PC-3 (cell line): ENCODE data around the gene PPP1R36. TPM values are rescaled to one million over a fixed set of nuclear protein-coding genes. Genes with fewer than 3 reads are reported as not detected.

Experiments used
- ATAC-seq: fragments of 200-7000 bp; cut with Tn5 transposase; 2 replicates; pipeline ENCODE4 v1.9.1; 2020; ENCODE audit warnings: mild to moderate bottlenecking, moderate library complexity
- BruUV-seq: library from RNA; stranded (reverse); fragments of 400-500 nt; replicated peaks from 2 replicates; lab custom pipeline; 2021; lab: Mats Ljungman, UMichigan
- CTCF ChIA-PET: fragments of 300-600 bp; sonication (Branson Sonifier 250); formaldehyde crosslinking; loops from one replicate; lab custom pipeline; 2022; ENCODE audit warnings: antibody characterized with exemption; lab: Charles Lee
- POLR2A ChIA-PET: fragments of 300-600 bp; sonication (Branson Sonifier 250); formaldehyde crosslinking; loops from one replicate; lab custom pipeline; 2022; ENCODE audit warnings: antibody characterized with exemption; ENCODE audit not compliant: unreplicated experiment; lab: Charles Lee
- DNase-seq: peaks from one replicate; pipeline ENCODE4 v3.0.0-alpha.2; 2015
- H2AFZ ChIP-seq: fragments of 300-600 bp; sonication (generic); 2 replicates; pipeline ENCODE4 v1.6.0; 2016; ENCODE audit warnings: antibody characterized with exemption, low read length
- H3F3A ChIP-seq: fragments of 300-600 bp; sonication (generic); one replicate; pipeline ENCODE4 v1.6.0; 2017; ENCODE audit warnings: antibody characterized with exemption, low read length, control low read depth, mild to moderate bottlenecking; ENCODE audit not compliant: unreplicated experiment
- H3K27ac ChIP-seq: fragments of 300-600 bp; sonication (generic); 2 replicates; pipeline ENCODE4 v1.5.1; 2016; ENCODE audit warnings: mild to moderate bottlenecking, low read length
- H3K27me3 ChIP-seq: fragments of 300-600 bp; sonication (generic); 2 replicates; pipeline ENCODE4 v1.6.1; 2016; ENCODE audit warnings: low read length, mixed read lengths
- H3K36me3 ChIP-seq: fragments of 300-600 bp; sonication (generic); 2 replicates; pipeline ENCODE4 v1.6.1; 2016; ENCODE audit warnings: low read depth, mixed run types, low read length, mixed read lengths
- H3K4me1 ChIP-seq: fragments of 300-600 bp; sonication (generic); 2 replicates; pipeline ENCODE4 v1.5.1; 2016; ENCODE audit warnings: low read length; ENCODE audit not compliant: insufficient read depth
- H3K4me2 ChIP-seq: fragments of 300-600 bp; sonication (generic); 2 replicates; pipeline ENCODE4 v1.6.0; 2016; ENCODE audit warnings: low read length
- H3K4me3 ChIP-seq: fragments of 300-600 bp; sonication (generic); 2 replicates; pipeline ENCODE4 v1.5.1; 2016; ENCODE audit warnings: mild to moderate bottlenecking, low read length, mixed read lengths
- H3K79me2 ChIP-seq: fragments of 300-600 bp; sonication (generic); 2 replicates; pipeline ENCODE4 v1.6.1; 2017; ENCODE audit warnings: low read length, mixed read lengths
- H3K9ac ChIP-seq: fragments of 300-600 bp; sonication (generic); 2 replicates; pipeline ENCODE4 v1.6.0; 2016; ENCODE audit warnings: mild to moderate bottlenecking, low read length
- H3K9me2 ChIP-seq: fragments of 300-600 bp; sonication (generic); replicated peaks from 2 replicates; pipeline ENCODE4 v1.6.1; 2016; ENCODE audit warnings: mixed run types, low read length, mixed read lengths
- H3K9me3 ChIP-seq: fragments of 300-600 bp; sonication (generic); 2 replicates; pipeline ENCODE4 v1.6.1; 2016; ENCODE audit warnings: low read length, mixed read lengths
- H4K20me1 ChIP-seq: fragments of 300-600 bp; sonication (generic); 2 replicates; pipeline ENCODE4 v1.6.1; 2016; ENCODE audit warnings: low read length, mixed read lengths
- EZH2 ChIP-seq: fragments of 300-600 bp; sonication (generic); IDR thresholded peaks from one replicate; pipeline ENCODE4 v1.6.1; 2017; ENCODE audit warnings: antibody characterized with exemption, mild to moderate bottlenecking, low read length; ENCODE audit not compliant: unreplicated experiment
- EZH2phosphoT487 ChIP-seq: fragments of 300-600 bp; sonication (generic); IDR thresholded peaks from 2 replicates; pipeline ENCODE4 v1.6.1; 2018; ENCODE audit warnings: mild to moderate bottlenecking, antibody characterized with exemption, low read length, borderline replicate concordance
- intact Hi-C: fragments of 100-400 bp; cut with micrococcal nuclease; formaldehyde crosslinking; loops from 2 replicates; pipeline ENCODE4 v1.9.0; 2023
- total RNA-seq: library from RNA; depleted of rRNA; stranded (reverse); fragments of >200 nt; gene quantifications from 2 replicates; pipeline ENCODE4 v1.2.3, GENCODE V29; 2014
- TF ChIP-seq, protein P1 (sequence below): fragments of 300-600 bp; sonication (generic); conservative IDR thresholded peaks from 2 replicates; pipeline ENCODE4 v1.5.1; 2017; ENCODE audit warnings: antibody characterized with exemption, low read depth, mild to moderate bottlenecking, low read length

The PPP1R36 gene
- total RNA-seq, 1 experiment from 2014 or later, result 0.26 TPM

DNA sequence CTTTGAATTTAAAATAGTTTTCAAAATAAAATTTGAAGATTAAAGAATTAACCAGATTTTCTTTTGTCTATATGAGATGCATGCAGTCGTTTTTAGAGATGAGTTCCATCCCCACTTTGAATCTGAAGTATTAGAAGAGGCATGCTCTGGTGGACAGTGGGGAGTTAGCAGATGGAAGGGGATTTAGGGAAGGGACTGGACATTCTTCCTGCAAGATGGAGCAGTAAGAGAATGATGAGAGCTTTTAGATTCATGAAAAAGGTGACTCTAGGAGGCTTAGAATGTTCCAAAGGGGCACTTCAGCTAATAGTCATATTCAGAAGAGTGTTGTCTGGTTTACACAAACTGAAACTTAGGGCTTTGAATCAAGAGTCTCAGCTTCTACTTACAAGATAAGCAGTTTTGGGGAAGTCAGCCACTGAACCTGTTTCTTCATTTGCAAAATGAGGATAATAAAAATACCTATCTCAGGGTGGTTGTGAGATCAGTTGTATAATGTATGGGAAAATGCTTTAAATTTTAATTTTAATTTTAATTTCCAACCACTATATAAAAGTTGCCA, 41.5 kb upstream of the PPP1R36 start:
- no peak overlapping the region for H2AFZ ChIP-seq
- 0 out of 2 replicates have a peak overlapping the region, but pooled peaks have one; percentile 33 for H3K27ac ChIP-seq
- ChIA-PET POLR2A (no interaction called here), CTCF (no interaction called here)
- 0 out of 2 replicates have a peak overlapping the region, but pooled peaks have one; percentile 82 for H3K4me3 ChIP-seq
- H3K9ac ChIP-seq, result peak overlapping the region; percentile 19; the same call in 1 of the 2 replicates
- peaks cover 72% of the 10 kb centered on the region for H4K20me1 ChIP-seq
- no peaks in the 10 kb centered on the region for H3K9me3 ChIP-seq
- no peaks in the 10 kb centered on the region for H3F3A ChIP-seq
- no TSS peak for BruUV-seq
- TF ChIP-seq EZH2phosphoT487 (no peak), EZH2 (no peak)
- TF ChIP-seq, protein P1, sequence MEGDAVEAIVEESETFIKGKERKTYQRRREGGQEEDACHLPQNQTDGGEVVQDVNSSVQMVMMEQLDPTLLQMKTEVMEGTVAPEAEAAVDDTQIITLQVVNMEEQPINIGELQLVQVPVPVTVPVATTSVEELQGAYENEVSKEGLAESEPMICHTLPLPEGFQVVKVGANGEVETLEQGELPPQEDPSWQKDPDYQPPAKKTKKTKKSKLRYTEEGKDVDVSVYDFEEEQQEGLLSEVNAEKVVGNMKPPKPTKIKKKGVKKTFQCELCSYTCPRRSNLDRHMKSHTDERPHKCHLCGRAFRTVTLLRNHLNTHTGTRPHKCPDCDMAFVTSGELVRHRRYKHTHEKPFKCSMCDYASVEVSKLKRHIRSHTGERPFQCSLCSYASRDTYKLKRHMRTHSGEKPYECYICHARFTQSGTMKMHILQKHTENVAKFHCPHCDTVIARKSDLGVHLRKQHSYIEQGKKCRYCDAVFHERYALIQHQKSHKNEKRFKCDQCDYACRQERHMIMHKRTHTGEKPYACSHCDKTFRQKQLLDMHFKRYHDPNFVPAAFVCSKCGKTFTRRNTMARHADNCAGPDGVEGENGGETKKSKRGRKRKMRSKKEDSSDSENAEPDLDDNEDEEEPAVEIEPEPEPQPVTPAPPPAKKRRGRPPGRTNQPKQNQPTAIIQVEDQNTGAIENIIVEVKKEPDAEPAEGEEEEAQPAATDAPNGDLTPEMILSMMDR, result no peak
- intact Hi-C loops, result loop anchor here (10.0 kb wide), 1 partner anchor 163 kb away; no protein-coding TSS in a partner anchor
- peaks cover 88% of the 10 kb centered on the region for H3K79me2 ChIP-seq
- no peaks in the 10 kb centered on the region for H3K9me2 ChIP-seq
- H3K4me2 ChIP-seq, result peak overlapping the region; percentile 97
- ATAC-seq, result no peak
- H3K27me3 ChIP-seq, result no peaks in the 10 kb centered on the region
- H3K4me1 ChIP-seq, result peaks cover 38% of the 10 kb centered on the region
- H3K36me3 ChIP-seq, result peaks cover 11% of the 10 kb centered on the region; the same call in 1 of the 2 replicates
- no peak for DNase-seq

DNA sequence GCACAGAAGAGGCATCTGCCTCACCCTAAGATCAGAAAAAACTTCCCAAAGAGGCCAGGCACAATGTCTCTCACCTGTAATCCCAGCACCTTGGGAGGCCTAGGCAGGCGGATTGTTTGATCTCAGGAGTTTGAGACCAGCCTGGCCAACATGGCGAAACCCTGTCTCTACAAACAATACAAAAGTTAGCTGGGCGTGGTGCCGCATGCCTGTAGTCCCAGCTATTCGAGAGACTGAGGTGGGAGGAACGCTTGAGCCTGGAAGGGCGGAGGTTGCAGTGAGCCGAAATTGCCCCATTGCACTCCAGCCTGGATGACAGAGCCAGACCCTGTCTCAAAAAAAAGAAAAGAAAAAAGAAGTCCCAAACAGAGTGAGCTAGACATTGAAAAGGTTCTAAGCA, 40.7 kb upstream of the PPP1R36 start:
- H3K9ac ChIP-seq, result no peak overlapping the region
- DNase-seq (no peak), ATAC-seq (no peak)
- no peak overlapping the region for H3K27ac ChIP-seq
- H2AFZ ChIP-seq, result no peak overlapping the region
- H3K4me3 ChIP-seq, result no peak overlapping the region
- H3K36me3 ChIP-seq, result peaks cover 11% of the 10 kb centered on the region; the same call in 1 of the 2 replicates
- H3F3A ChIP-seq, result no peaks in the 10 kb centered on the region
- ChIA-PET POLR2A (interaction anchor here (0.6 kb wide), 1 partner anchor 171 kb away, joined by 3 read pairs; no protein-coding TSS in a partner anchor), CTCF (no interaction called here)
- no TSS peak for BruUV-seq
- peaks cover 76% of the 10 kb centered on the region for H4K20me1 ChIP-seq
- H3K27me3 ChIP-seq, result no peaks in the 10 kb centered on the region
- H3K79me2 ChIP-seq, result peaks cover 94% of the 10 kb centered on the region
- no peak overlapping the region for H3K4me2 ChIP-seq
- peaks cover 39% of the 10 kb centered on the region for H3K4me1 ChIP-seq
- intact Hi-C loops, result loop anchor here (10.0 kb wide), 1 partner anchor 164 kb away; no protein-coding TSS in a partner anchor
- H3K9me3 ChIP-seq, result no peaks in the 10 kb centered on the region
- H3K9me2 ChIP-seq, result no peaks in the 10 kb centered on the region
- TF ChIP-seq, protein P1, result no peak
- TF ChIP-seq EZH2phosphoT487 (no peak), EZH2 (no peak)
